Measurements from ENCODE around the gene ATXN2L. TPM values are rescaled to one million over a fixed set of nuclear protein-coding genes. Genes with fewer than 3 reads are reported as not detected.

The ATXN2L gene
- total and polyA plus RNA-seq, 2 of the 13 experiments (the other 11 are each of a cell fraction or from before 2014, with no cell fraction given): 40.8 to 55.1 TPM

DNA sequence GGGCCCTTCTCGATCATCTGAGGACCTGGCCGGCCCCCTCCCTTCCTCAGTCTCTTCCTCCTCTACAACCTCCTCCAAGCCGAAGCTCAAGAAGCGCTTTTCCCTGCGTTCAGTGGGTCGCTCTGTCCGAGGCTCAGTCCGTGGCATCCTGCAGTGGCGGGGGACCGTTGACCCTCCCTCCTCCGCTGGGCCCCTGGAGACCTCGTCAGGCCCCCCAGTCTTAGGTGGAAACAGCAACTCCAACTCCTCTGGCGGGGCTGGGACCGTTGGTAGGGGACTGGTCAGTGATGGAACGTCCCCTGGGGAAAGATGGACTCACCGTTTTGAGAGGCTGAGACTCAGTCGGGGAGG is 43.6 kb downstream of the ATXN2L start:
- peak overlapping the region; percentile 99 for H3K27ac ChIP-seq (ENCODE audit: extremely low read length, insufficient read depth, low read length)
- H3K4me3 ChIP-seq (replicated peaks in 1 of 3; ENCODE audit: insufficient read depth in 1 of 3, low read depth in 2 of 3, low read length in 3 of 3): peak overlapping the region in 2 of 3 experiments; percentile 11 to 98; a peak in 1 of 6 replicates
- FAIRE-seq (no peak), DNase-seq (ENCODE audit: low spot score) (no peak), ATAC-seq (no peak)
- peaks cover 36% of the 10 kb centered on the region for H3K4me1 ChIP-seq (ENCODE audit: insufficient read depth, low read length)
- no TSS peak for BruUV-seq (replicated peaks)
- H3K36me3 ChIP-seq (replicated peaks in 1 of 2; ENCODE audit: control insufficient read depth in 1 of 2, insufficient read depth in 2 of 2, low read length in 2 of 2): peaks cover 30 to 40% of the 10 kb centered on the region in 2 experiments
- H3K4me2 ChIP-seq (ENCODE audit: low read depth, low read length): peak overlapping the region; percentile 96
- no peaks in the 10 kb centered on the region; a peak in 1 of 5 replicates for H3K27me3 ChIP-seq (ENCODE audit: control insufficient read depth in 1 of 2, insufficient read depth in 2 of 2, low read length in 2 of 2)
- no peaks in the 10 kb centered on the region for H4K20me1 ChIP-seq (ENCODE audit: insufficient read depth, low read length)
- 81% methylated on average over 17 of the region's 17 CpGs for WGBS (ENCODE audit: low lambda C conversion rate)
- ChIA-PET POLR2A (interaction anchor here (1.0 to 6.9 kb wide), 10 partner anchors 8 to 85 kb away, joined by 3 to 104 read pairs (median 29); partner anchors contain the start of genes ATXN2L, NFATC2IP, RABEP2 and TUFM), CTCF (ENCODE audit: low intra/inter-chr PET ratio, low total read pairs) (no interaction called here)
- intact Hi-C loops (cut with micrococcal nuclease; ENCODE audit: unreplicated experiment) (no loop called here), in situ Hi-C loops (cut with HindIII; ENCODE audit: extremely low pct_ligation_motif_present, low pct_unique_long_range_greater_than_20kb) (loop anchor here (5.0 kb wide), 1 partner anchor 71 kb away; no protein-coding TSS in a partner anchor)
- peak overlapping the region; percentile 50 for H3K9ac ChIP-seq (ENCODE audit: insufficient read depth, low read depth, low read length)
- H2AFZ ChIP-seq (ENCODE audit: low read length): no peak overlapping the region
- H3K9me3 ChIP-seq (ENCODE audit: low read length): no peaks in the 10 kb centered on the region
- H3K79me2 ChIP-seq (ENCODE audit: insufficient read depth, low read length): peaks cover 32% of the 10 kb centered on the region
- 0 out of 2 replicates have a peak, but pooled peaks have one; percentile 17 for TF ChIP-seq AKAP8 (CRISPR knock-in tag; IDR thresholded peaks at IDR 0.05)
- TF ChIP-seq, protein P1, sequence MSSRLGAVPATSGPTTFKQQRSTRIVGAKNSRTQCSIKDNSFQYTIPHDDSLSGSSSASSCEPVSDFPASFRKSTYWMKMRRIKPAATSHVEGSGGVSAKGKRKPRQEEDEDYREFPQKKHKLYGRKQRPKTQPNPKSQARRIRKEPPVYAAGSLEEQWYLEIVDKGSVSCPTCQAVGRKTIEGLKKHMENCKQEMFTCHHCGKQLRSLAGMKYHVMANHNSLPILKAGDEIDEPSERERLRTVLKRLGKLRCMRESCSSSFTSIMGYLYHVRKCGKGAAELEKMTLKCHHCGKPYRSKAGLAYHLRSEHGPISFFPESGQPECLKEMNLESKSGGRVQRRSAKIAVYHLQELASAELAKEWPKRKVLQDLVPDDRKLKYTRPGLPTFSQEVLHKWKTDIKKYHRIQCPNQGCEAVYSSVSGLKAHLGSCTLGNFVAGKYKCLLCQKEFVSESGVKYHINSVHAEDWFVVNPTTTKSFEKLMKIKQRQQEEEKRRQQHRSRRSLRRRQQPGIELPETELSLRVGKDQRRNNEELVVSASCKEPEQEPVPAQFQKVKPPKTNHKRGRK (CRISPR knock-in tag; IDR thresholded peaks at IDR 0.05): peak; percentile 46; the same call in 1 of the 2 replicates
- TF ChIP-seq HIVEP1 (CRISPR knock-in tag; IDR thresholded peaks at IDR 0.05): peak; percentile 61; the same call in 1 of the 2 replicates
- 0 out of 2 replicates have a peak, but pooled peaks have one; percentile 2 for TF ChIP-seq YEATS2 (CRISPR knock-in tag; IDR thresholded peaks at IDR 0.05; ENCODE audit: borderline replicate concordance)
- TF ChIP-seq, protein P2, sequence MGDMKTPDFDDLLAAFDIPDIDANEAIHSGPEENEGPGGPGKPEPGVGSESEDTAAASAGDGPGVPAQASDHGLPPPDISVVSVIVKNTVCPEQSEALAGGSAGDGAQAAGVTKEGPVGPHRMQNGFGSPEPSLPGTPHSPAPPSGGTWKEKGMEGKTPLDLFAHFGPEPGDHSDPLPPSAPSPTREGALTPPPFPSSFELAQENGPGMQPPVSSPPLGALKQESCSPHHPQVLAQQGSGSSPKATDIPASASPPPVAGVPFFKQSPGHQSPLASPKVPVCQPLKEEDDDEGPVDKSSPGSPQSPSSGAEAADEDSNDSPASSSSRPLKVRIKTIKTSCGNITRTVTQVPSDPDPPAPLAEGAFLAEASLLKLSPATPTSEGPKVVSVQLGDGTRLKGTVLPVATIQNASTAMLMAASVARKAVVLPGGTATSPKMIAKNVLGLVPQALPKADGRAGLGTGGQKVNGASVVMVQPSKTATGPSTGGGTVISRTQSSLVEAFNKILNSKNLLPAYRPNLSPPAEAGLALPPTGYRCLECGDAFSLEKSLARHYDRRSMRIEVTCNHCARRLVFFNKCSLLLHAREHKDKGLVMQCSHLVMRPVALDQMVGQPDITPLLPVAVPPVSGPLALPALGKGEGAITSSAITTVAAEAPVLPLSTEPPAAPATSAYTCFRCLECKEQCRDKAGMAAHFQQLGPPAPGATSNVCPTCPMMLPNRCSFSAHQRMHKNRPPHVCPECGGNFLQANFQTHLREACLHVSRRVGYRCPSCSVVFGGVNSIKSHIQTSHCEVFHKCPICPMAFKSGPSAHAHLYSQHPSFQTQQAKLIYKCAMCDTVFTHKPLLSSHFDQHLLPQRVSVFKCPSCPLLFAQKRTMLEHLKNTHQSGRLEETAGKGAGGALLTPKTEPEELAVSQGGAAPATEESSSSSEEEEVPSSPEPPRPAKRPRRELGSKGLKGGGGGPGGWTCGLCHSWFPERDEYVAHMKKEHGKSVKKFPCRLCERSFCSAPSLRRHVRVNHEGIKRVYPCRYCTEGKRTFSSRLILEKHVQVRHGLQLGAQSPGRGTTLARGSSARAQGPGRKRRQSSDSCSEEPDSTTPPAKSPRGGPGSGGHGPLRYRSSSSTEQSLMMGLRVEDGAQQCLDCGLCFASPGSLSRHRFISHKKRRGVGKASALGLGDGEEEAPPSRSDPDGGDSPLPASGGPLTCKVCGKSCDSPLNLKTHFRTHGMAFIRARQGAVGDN (CRISPR knock-in tag; IDR thresholded peaks at IDR 0.05): peak; percentile 40
- TF ChIP-seq AGO2 (optimal IDR thresholded peaks at IDR 0.05; ENCODE audit: low read depth, low read length): peak; percentile 61
- no peak for TF ChIP-seq ZNF746 (CRISPR knock-in tag; IDR thresholded peaks at IDR 0.05)
- TF ChIP-seq ZNF350 (CRISPR knock-in tag; IDR thresholded peaks at IDR 0.05; ENCODE audit: borderline replicate concordance, low read depth): 0 out of 2 replicates have a peak, but pooled peaks have one; percentile 45
- TF ChIP-seq ARNT2 (CRISPR knock-in tag; IDR thresholded peaks at IDR 0.05; ENCODE audit: low read depth): 0 out of 2 replicates have a peak, but pooled peaks have one; percentile 20
- TF ChIP-seq CBX5 (CRISPR knock-in tag; IDR thresholded peaks at IDR 0.05; ENCODE audit: borderline replicate concordance): no peak
- TF ChIP-seq HOXA3 (CRISPR knock-in tag; IDR thresholded peaks at IDR 0.05): 0 out of 2 replicates have a peak, but pooled peaks have one; percentile 5
- peak; percentile 5 for TF ChIP-seq TAF15 (IDR thresholded peaks at IDR 0.05; ENCODE audit: low read depth, low read length, poor library complexity, severe bottlenecking)
- no peak for TF ChIP-seq RORA (CRISPR knock-in tag; IDR thresholded peaks at IDR 0.05)
- TF ChIP-seq CHCHD3 (CRISPR knock-in tag; IDR thresholded peaks at IDR 0.05): 0 out of 2 replicates have a peak, but pooled peaks have one; percentile 16
- 0 out of 2 replicates have a peak, but pooled peaks have one; percentile 25 for TF ChIP-seq GABPB1 (CRISPR knock-in tag; IDR thresholded peaks at IDR 0.05)
- 0 out of 2 replicates have a peak, but pooled peaks have one; percentile 10 for TF ChIP-seq TBX2 (CRISPR knock-in tag; IDR thresholded peaks at IDR 0.05; ENCODE audit: borderline replicate concordance)
- TF ChIP-seq ZBTB26 (CRISPR knock-in tag; IDR thresholded peaks at IDR 0.05; ENCODE audit: borderline replicate concordance): 0 out of 2 replicates have a peak, but pooled peaks have one; percentile 7
